ENCODE results near the gene PRDM1. TPM values are rescaled to one million over a fixed set of nuclear protein-coding genes. Genes with fewer than 3 reads are reported as not detected.

Gene PRDM1
- total and polyA plus RNA-seq, 11 donors: 0.36 to 10.8 (median 1.7) TPM

- peaks cover 0 to 23% (median 1%) of the 10 kb centered on the region in 12 donors for H3K4me1 ChIP-seq
- H3K36me3 ChIP-seq: peaks cover 0 to 58% (median 20%) of the 10 kb centered on the region in 9 donors
- no peaks in the 10 kb centered on the region for H3K9me3 ChIP-seq
- DNase-seq: no peak
- 88 to 96% (median 93%) methylated on average over 14 of the region's 14 CpGs for WGBS, 4 donors
- H3K4me3 ChIP-seq: no peak overlapping the region
- no peak for ATAC-seq
- no peak overlapping the region for H3K27ac ChIP-seq
- peaks cover 0 to 15% (median 0%) of the 10 kb centered on the region in 9 donors for H3K27me3 ChIP-seq
- TF ChIP-seq CTCF (IDR thresholded peaks at IDR 0.05) (no peak), POLR2A (IDR thresholded peaks at IDR 0.05) (no peak)
- intact Hi-C loops (cut with DNase I): no loop called here
Observed at GRCh38 chr6:106107043-106107613, 21.0 kb downstream of the PRDM1 start.

- Histone ChIP-seq H3K4me1 (peaks cover 0 to 26% (median 1%) of the 10 kb centered on the region in 12 donors), H3K4me3 (no peak overlapping the region), H3K9me3 (no peaks in the 10 kb centered on the region), H3K27ac (no peak overlapping the region), H3K36me3 (peaks cover 0 to 54% (median 20%) of the 10 kb centered on the region in 9 donors), H3K27me3 (peaks cover 0 to 9% (median 0%) of the 10 kb centered on the region in 9 donors)
- ATAC-seq (no peak), DNase-seq (no peak)
- intact Hi-C loops (cut with DNase I): no loop called here
- WGBS, 4 donors: 94 to 96% (median 94%) methylated on average over 6 of the region's 6 CpGs
- TF ChIP-seq CTCF (IDR thresholded peaks at IDR 0.05) (no peak), POLR2A (IDR thresholded peaks at IDR 0.05) (no peak)
Observed at GRCh38 chr6:106108129-106108528, 22.0 kb downstream of the PRDM1 start.

- Histone ChIP-seq H3K4me3 (no peak overlapping the region), H3K9me3 (no peaks in the 10 kb centered on the region), H3K27me3 (peaks cover 0 to 6% (median 0%) of the 10 kb centered on the region in 9 donors), H3K36me3 (peaks cover 0 to 50% (median 20%) of the 10 kb centered on the region in 9 donors), H3K27ac (no peak overlapping the region), H3K4me1 (peaks cover 0 to 26% (median 0%) of the 10 kb centered on the region in 12 donors)
- ATAC-seq (no peak), DNase-seq (no peak)
- 95 to 98% (median 96%) methylated on average over 3 of the region's 3 CpGs for WGBS, 4 donors
- intact Hi-C loops (cut with DNase I): no loop called here
- TF ChIP-seq CTCF (IDR thresholded peaks at IDR 0.05): no peak
Observed at GRCh38 chr6:106109029-106109428, 22.9 kb downstream of the PRDM1 start.

DNA sequence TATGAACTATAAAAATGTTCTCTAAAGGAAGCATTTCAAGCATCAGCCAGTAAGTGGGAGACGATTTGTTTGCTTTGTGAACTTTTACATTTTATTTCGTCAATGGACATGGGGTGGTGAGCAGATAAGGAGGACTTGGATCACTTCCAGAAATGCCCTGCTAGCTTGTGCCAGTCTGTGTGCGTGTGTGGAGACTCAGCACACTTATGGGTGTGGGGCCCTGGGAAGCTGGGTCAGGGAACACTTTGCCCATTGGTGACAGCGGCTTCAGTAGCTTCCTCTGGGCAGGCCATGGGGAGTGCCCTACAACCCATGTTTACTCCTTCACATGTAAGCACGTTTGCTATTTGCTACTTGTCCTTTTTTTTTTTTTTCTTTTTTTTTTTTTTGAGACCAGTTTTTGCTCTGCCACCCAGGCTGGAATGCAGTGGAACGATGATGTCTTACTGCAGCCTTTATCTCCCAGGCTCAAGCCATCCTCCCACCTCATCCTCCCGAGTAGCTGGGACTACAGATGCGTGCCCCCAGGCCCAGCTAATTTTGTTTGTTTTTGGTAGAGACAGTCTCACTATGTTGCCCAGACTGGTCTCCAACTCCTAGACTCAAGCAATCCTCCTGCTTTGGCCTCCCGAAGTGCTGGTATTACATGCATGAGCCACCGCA, 24.2 kb downstream of the PRDM1 start:
- Histone ChIP-seq H3K4me3 (no peak overlapping the region), H3K36me3 (peaks cover 0 to 37% (median 18%) of the 10 kb centered on the region in 9 donors), H3K9me3 (no peaks in the 10 kb centered on the region), H3K27ac (no peak overlapping the region), H3K27me3 (no peaks in the 10 kb centered on the region), H3K4me1 (peaks cover 0 to 31% (median 0%) of the 10 kb centered on the region in 12 donors)
- ATAC-seq (no peak), DNase-seq (no peak)
- 68 to 72% (median 69%) methylated on average over 10 of the region's 10 CpGs for WGBS, 4 donors
- TF ChIP-seq POLR2A (IDR thresholded peaks at IDR 0.05) (no peak), CTCF (IDR thresholded peaks at IDR 0.05) (no peak)
- intact Hi-C loops (cut with DNase I): no loop called here

All from heart left ventricle (tissue), 16 donors.